Lower lobe of right lung (tissue), 2 donors: ENCODE results near the gene NEURL1B. TPM values are rescaled to one million over a fixed set of nuclear protein-coding genes. Genes with fewer than 3 reads are reported as not detected.

Experiments
- ATAC-seq, 2 donors: fragments of 200-7000 bp; cut with Tn5 transposase; one replicate each; pipeline ENCODE4 v1.9.1; 2020 to 2022; ENCODE audit warnings: mild to moderate bottlenecking in 2 of 2, moderate library complexity in 2 of 2
- DNase-seq: peaks from one replicate; pipeline ENCODE4 v3.0.0-alpha.2; 2020
- H3K27ac ChIP-seq: fragments of 200-600 bp; one replicate; pipeline ENCODE4 v1.8.0; 2022
- H3K27me3 ChIP-seq: fragments of 200-600 bp; one replicate; pipeline ENCODE4 v1.8.0; 2022; ENCODE audit warnings: low read depth
- H3K36me3 ChIP-seq: fragments of 200-600 bp; one replicate; pipeline ENCODE4 v1.8.0; 2022; ENCODE audit warnings: mild to moderate bottlenecking
- H3K4me1 ChIP-seq: fragments of 200-600 bp; one replicate; pipeline ENCODE4 v1.8.0; 2022
- H3K4me3 ChIP-seq: fragments of 200-600 bp; one replicate; pipeline ENCODE4 v1.8.0; 2022; ENCODE audit warnings: mild to moderate bottlenecking
- H3K9me3 ChIP-seq: fragments of 200-600 bp; one replicate; pipeline ENCODE4 v1.8.0; 2022
- intact Hi-C: fragments of 100-400 bp; cut with DNase I; formaldehyde crosslinking; loops from one replicate; pipeline ENCODE4 v1.11.0; 2022
- total RNA-seq: library from RNA; stranded (reverse); fragmentation: NEBNext Ultra II Directional; extraction: Animal tissue kit (Norgen Biotek cat#: 25700); gene quantifications from one replicate; pipeline ENCODE4 v1.2.1, GENCODE V29; 2021
- TF ChIP-seq, protein P1 (sequence below): fragments of 200-600 bp; IDR thresholded peaks from one replicate; pipeline ENCODE4 v1.8.0; 2022; ENCODE audit warnings: antibody characterized with exemption, mild to moderate bottlenecking
- donor health status: DM: no; HTN: yes; CAD: no; lungs with severe emphysema.

Gene NEURL1B
- total RNA-seq, 1 donor from 2014 or later, result 24.8 TPM

DNA sequence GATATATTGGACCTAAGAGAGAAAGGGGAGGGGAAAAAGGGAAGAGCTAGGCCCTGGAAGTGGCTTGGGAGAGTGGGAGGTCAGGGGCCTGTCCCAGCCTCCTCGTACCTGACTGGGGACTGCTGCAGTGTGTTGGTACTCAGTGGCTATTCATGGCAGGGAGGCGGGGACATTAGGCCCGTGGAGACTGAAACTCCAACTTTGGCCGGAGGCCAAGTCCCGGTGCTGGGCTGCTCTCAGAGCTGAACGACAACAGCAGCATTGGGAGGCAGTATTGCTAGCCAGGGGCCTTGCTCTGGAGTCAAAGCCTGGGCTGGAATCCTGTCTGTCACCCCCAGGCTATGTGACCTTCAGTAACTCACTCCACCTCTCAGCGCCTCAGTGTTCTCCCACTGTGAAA lies 37.8 kb downstream of the NEURL1B start:
- peaks cover 5% of the 10 kb centered on the region for H3K36me3 ChIP-seq
- no peaks in the 10 kb centered on the region for H3K27me3 ChIP-seq
- peaks cover 14% of the 10 kb centered on the region for H3K4me1 ChIP-seq
- TF ChIP-seq, protein P1, sequence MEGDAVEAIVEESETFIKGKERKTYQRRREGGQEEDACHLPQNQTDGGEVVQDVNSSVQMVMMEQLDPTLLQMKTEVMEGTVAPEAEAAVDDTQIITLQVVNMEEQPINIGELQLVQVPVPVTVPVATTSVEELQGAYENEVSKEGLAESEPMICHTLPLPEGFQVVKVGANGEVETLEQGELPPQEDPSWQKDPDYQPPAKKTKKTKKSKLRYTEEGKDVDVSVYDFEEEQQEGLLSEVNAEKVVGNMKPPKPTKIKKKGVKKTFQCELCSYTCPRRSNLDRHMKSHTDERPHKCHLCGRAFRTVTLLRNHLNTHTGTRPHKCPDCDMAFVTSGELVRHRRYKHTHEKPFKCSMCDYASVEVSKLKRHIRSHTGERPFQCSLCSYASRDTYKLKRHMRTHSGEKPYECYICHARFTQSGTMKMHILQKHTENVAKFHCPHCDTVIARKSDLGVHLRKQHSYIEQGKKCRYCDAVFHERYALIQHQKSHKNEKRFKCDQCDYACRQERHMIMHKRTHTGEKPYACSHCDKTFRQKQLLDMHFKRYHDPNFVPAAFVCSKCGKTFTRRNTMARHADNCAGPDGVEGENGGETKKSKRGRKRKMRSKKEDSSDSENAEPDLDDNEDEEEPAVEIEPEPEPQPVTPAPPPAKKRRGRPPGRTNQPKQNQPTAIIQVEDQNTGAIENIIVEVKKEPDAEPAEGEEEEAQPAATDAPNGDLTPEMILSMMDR, result no peak
- no peak for DNase-seq
- no peak overlapping the region for H3K4me3 ChIP-seq
- intact Hi-C loops, result no loop called here
- H3K9me3 ChIP-seq, result no peaks in the 10 kb centered on the region
- peak; percentile 55 to 71 for ATAC-seq
- no peak overlapping the region for H3K27ac ChIP-seq

DNA sequence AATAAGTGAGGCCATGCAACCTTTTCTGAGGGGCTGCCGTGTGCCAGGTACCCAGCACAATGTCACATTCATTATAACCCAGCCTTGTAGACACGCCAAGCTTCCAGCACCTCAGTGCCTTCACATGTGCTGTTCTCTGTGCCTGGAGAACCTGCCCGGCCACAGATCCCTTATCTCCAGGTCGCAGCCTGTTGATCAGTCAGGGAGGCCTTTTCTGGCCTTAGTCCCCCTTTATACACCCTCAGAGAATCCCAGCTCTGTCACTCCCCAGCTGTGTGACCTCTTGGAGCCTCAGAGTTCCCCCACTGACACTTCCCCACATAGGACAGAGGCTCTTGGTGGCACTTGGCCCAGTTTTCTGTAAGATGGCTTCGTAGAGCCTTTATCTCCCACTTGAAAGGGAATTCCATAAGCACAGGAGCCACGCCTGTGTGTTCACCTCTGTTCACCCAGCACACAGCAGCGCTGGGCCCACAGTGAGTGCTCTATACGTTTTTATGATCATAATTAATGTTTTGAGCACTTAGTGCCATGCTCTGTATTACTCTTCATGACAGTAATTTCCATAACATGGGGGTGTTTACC lies 38.7 kb downstream of the NEURL1B start:
- TF ChIP-seq, protein P1, result no peak
- Histone ChIP-seq H3K27me3 (no peaks in the 10 kb centered on the region), H3K4me1 (peaks cover 14% of the 10 kb centered on the region), H3K4me3 (no peak overlapping the region), H3K9me3 (no peaks in the 10 kb centered on the region), H3K27ac (no peak overlapping the region), H3K36me3 (peaks cover 5% of the 10 kb centered on the region)
- intact Hi-C loops, result no loop called here
- DNase-seq (no peak), ATAC-seq (peak in 1 of 2 donors; percentile 31)

DNA sequence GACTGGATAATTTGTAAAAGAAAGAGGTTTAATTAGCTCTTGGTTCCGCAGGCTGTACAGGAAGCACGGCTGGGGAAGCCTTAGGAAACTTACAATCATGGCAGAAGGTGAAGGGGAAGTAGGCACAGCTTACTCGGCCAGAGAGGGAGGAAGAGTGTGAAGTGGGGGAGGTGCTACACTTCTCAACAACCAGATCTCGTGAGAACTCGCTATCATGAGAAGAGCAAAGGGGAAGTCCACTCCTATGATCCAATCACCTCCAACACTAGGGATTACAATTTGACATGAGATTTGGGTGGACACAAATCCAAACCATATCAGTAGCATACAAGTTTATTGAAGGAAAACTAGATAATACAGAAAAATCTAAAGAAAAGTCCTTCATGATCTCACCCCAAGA lies 39.9 kb downstream of the NEURL1B start:
- Histone ChIP-seq H3K27me3 (no peaks in the 10 kb centered on the region), H3K36me3 (peaks cover 9% of the 10 kb centered on the region), H3K9me3 (no peaks in the 10 kb centered on the region), H3K4me3 (no peak overlapping the region), H3K27ac (no peak overlapping the region), H3K4me1 (peaks cover 14% of the 10 kb centered on the region)
- intact Hi-C loops, result no loop called here
- ATAC-seq (peak in 1 of 2 donors; percentile 15), DNase-seq (no peak)
- TF ChIP-seq, protein P1, result no peak

DNA sequence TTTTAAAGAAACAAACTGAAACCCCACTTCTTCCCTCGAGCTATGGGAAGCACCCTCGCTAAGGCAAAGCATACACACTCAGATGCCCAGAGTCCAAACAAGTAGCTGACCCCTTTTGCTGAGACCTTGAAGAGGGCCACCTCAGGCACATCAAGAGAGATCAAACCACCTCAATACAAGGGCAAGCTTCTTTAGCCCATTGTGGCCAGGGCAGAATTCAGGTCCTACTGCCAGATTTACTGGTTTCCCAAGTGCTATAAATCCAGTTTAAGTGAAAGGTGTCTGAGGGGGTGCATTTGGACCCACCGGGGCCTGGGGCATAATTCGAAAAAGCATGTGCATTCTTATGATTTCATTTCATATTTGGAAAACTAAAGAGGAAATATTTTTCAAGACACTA lies 40.4 kb downstream of the NEURL1B start:
- Histone ChIP-seq H3K27me3 (no peaks in the 10 kb centered on the region), H3K4me1 (peaks cover 14% of the 10 kb centered on the region), H3K27ac (no peak overlapping the region), H3K9me3 (no peaks in the 10 kb centered on the region), H3K4me3 (no peak overlapping the region), H3K36me3 (peaks cover 9% of the 10 kb centered on the region)
- DNase-seq, result no peak
- no peak for ATAC-seq
- TF ChIP-seq, protein P1, result no peak
- intact Hi-C loops, result no loop called here

DNA sequence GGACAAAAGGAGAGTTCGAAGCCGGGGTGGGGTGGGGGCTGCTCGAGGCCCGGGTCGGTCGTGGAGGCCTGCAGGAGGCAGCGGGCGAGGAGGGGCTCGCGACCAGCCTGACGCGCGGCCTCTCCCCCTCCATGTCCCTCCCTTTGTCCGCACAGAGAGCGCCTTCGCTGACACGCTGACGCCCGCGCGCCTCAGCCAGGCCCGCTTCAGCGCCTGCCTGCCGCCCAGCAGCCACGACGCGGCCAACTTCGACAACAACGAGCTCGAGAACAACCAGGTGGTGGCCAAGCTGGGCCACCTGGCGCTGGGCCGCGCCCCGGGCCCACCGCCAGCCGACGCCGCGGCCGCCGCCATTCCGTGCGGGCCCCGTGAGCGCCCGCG lies 42.2 kb downstream of the NEURL1B start:
- DNase-seq, result no peak
- Histone ChIP-seq H3K27me3 (no peaks in the 10 kb centered on the region), H3K36me3 (peaks cover 15% of the 10 kb centered on the region), H3K9me3 (no peaks in the 10 kb centered on the region), H3K27ac (no peak overlapping the region), H3K4me1 (peaks cover 21% of the 10 kb centered on the region), H3K4me3 (no peak overlapping the region)
- intact Hi-C loops, result no loop called here
- no peak for ATAC-seq
- TF ChIP-seq, protein P1, result no peak
